Lung (tissue), 12 donors: ENCODE data around the gene B3GNT8. TPM values are rescaled to one million over a fixed set of nuclear protein-coding genes. Genes with fewer than 3 reads are reported as not detected.

Experiments
- ATAC-seq: fragments of 200-7000 bp; cut with Tn5 transposase; one replicate; pipeline ENCODE4 v1.9.1; 2020; ENCODE audit warnings: moderate number of reproducible peaks; ENCODE audit not compliant: insufficient read depth, low FRiP score
- DNase-seq, 3 donors: peaks; one replicate each; pipeline ENCODE4 v3.0.0-alpha.2; 2013 to 2017
- H3K27ac ChIP-seq, 2 donors: one replicate each; pipeline ENCODE4 v1.5.1; 2013; ENCODE audit warnings: mild to moderate bottlenecking in 2 of 2, moderate library complexity in 2 of 2, control low read depth in 1 of 2, inconsistent platforms in 1 of 2, low read depth in 1 of 2, low read length in 1 of 2
- H3K27me3 ChIP-seq, 3 donors: one replicate each; pipeline ENCODE4 v1.5.1; 2013; ENCODE audit warnings: low read length in 2 of 3; ENCODE audit not compliant: control insufficient read depth in 3 of 3, insufficient read depth in 3 of 3
- H3K36me3 ChIP-seq, 4 donors: one replicate each; pipeline ENCODE4 v1.5.1; 2013; ENCODE audit warnings: low read length in 4 of 4, mild to moderate bottlenecking in 1 of 4, moderate library complexity in 1 of 4; ENCODE audit not compliant: control insufficient read depth in 4 of 4, insufficient read depth in 4 of 4
- H3K4me1 ChIP-seq, 5 donors: one replicate each; pipeline ENCODE4 v1.5.1; 2013; ENCODE audit warnings: low read length in 5 of 5, mild to moderate bottlenecking in 2 of 5, moderate library complexity in 1 of 5; ENCODE audit not compliant: control insufficient read depth in 5 of 5, insufficient read depth in 5 of 5
- H3K4me3 ChIP-seq: one replicate; pipeline ENCODE4 v1.5.1; 2013; ENCODE audit warnings: mild to moderate bottlenecking, control low read depth, moderate library complexity
- H3K9ac ChIP-seq, 2 donors: one replicate each; pipeline ENCODE4 v1.5.1; 2013; ENCODE audit warnings: low read length in 2 of 2, control low read depth in 1 of 2; ENCODE audit not compliant: insufficient read depth in 1 of 2
- H3K9me3 ChIP-seq, 4 donors: one replicate each; pipeline ENCODE4 v1.5.1; 2013; ENCODE audit warnings: low read length in 3 of 4, mild to moderate bottlenecking in 1 of 4, moderate library complexity in 1 of 4; ENCODE audit not compliant: control insufficient read depth in 4 of 4, insufficient read depth in 3 of 4
- WGBS, 2 donors: extraction: QIAGEN DNeasy Blood & Tissue Kit; methylation state at CpG; one replicate each; pipeline ENCODE4 v1.1.7; 2013; 5-methylcytosine and 5-hydroxymethylcytosine counted together
- polyA plus RNA-seq, 2 donors: library from polyadenylated mRNA; stranded (reverse); fragments of 200-250 nt; gene quantifications; one replicate each; pipeline ENCODE4 v1.2.1, GENCODE V29; 2013
- total RNA-seq, 2 donors: library from RNA; depleted of rRNA in 1 of 2; stranded (reverse); fragments of >200 nt in 1 of 2; gene quantifications; one replicate each; pipeline ENCODE4 v1.2.1, GENCODE V29; 2014 to 2021
- TF ChIP-seq, protein P1 (sequence below): IDR thresholded peaks from 2 replicates; pipeline ENCODE4 v1.5.1; 2012; ENCODE audit warnings: mild to moderate bottlenecking; ENCODE audit errors: control extremely low read depth, extremely low read depth
- donor health status: control.
- donor health status: control.
- donor health status: Bipolar disorder and iron deficiency.
- donor health status: healthy.
- donor health status: DM: yes; HTN: yes; CAD: no.

B3GNT8 gene
- total and polyA plus RNA-seq, 4 donors: 6.2 to 39.0 (median 32.8) TPM

DNA sequence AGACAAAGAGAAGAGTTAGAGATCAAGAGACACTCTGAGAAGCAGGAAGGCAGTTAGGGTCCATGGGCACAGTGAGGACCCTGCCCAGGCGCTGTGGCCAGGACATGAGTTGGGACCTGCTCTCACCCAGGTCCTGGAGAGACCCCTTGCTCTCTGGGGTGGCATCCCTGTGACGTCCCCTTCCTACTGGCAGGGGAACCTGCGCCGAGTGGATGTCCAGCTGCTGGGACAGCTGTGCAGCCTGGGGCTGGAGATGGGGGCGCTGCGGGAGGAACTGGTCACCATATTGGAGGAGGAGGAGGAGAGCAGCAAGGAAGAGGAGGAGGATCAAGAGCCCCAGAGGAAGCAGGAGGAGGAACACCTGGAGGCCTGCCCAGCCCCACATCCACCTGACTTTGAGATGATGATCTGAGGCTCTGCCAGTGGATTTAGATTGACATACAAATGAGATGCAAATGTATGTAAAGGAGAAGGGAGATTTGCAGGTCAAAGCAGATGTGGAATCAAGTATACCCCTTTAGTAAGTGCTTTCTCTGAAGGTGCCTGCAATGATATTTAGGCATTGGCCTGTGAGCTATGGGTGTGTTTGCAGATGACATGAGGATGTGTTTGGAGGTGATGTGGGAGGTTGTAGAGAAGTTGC, 16.8 kb upstream of the B3GNT8 start:
- TF ChIP-seq, protein P1, sequence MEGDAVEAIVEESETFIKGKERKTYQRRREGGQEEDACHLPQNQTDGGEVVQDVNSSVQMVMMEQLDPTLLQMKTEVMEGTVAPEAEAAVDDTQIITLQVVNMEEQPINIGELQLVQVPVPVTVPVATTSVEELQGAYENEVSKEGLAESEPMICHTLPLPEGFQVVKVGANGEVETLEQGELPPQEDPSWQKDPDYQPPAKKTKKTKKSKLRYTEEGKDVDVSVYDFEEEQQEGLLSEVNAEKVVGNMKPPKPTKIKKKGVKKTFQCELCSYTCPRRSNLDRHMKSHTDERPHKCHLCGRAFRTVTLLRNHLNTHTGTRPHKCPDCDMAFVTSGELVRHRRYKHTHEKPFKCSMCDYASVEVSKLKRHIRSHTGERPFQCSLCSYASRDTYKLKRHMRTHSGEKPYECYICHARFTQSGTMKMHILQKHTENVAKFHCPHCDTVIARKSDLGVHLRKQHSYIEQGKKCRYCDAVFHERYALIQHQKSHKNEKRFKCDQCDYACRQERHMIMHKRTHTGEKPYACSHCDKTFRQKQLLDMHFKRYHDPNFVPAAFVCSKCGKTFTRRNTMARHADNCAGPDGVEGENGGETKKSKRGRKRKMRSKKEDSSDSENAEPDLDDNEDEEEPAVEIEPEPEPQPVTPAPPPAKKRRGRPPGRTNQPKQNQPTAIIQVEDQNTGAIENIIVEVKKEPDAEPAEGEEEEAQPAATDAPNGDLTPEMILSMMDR: no peak

DNA sequence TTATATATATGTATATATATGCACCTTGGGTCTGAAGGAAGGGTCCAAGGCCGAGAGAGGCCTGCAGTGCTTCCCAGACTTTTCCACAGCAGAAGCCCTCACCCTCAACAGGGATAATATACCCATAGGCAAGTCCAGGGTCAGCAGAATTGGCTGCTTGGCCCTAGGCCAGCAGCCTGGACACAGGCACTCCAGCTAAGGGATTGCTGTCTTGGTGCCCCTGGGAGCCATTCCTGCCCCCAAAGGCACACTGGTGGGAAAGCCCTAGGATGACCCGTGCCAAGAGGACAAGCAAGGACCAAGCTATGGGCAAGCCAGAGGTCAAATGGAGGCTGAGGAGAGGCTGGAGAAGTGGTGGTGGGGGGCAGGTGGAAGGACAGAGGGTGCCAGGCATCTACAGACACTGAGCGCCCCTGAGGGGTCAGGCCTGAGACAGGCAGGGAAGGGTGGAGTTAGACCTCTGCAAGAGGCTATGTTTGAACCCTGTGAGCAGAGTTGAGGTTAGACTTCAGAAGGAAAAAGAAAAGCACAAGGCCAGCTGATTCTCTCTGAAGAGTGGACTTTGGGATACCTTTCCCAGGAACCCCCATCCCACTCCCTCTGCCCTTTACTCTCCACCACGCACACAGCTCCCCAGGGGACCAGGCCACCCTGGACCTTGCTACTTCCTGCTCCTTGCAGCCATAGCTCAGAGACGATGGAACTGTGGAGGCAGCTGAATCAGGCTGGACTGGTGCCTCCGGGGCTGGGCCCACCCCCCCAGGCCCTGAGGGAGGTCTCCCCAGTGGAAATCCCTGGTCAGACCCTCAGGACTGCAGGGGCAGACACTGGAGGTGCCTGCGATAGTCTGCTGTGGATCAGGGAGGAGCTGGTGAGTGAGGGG, 15.5 kb upstream of the B3GNT8 start, which contains the start of gene ERICH4:
ERICH4 (plus strand) TSS at position 684 of the 883 bp plus-strand sequence; CDS start at position 698, 14 bp downstream.
- DNase-seq (no peak), ATAC-seq (no peak)
- Histone ChIP-seq H3K9ac (no peak within 1 kb of the TSS), H3K4me3 (no peak within 1 kb of the TSS), H3K4me1 (peaks cover 0 to 8% (median 0%) of the 10 kb centered on the region in 5 donors), H3K27ac (no peak within 1 kb of the TSS), H3K27me3 (no peaks in the 10 kb centered on the region), H3K36me3 (peaks cover 0 to 7% (median 1%) of the 10 kb centered on the region in 4 donors), H3K9me3 (peaks cover 0 to 1% (median 0%) of the 10 kb centered on the region in 4 donors)
- WGBS, 2 donors: 74 to 88% methylated on average over 7 of the region's 7 CpGs
- TF ChIP-seq, protein P1: no peak

More for the DNA sequence above, 16.8 kb upstream of the B3GNT8 start:
- Histone ChIP-seq H3K27ac (no peak overlapping the region), H3K9ac (no peak overlapping the region), H3K4me3 (no peak overlapping the region), H3K9me3 (peaks cover 0 to 1% (median 0%) of the 10 kb centered on the region in 4 donors), H3K36me3 (no peaks in the 10 kb centered on the region), H3K27me3 (peaks cover 0 to 4% (median 0%) of the 10 kb centered on the region in 3 donors), H3K4me1 (peaks cover 0 to 7% (median 0%) of the 10 kb centered on the region in 5 donors)
- WGBS, 2 donors: 76 to 85% methylated on average over 6 of the region's 6 CpGs
- no peak for DNase-seq
- no peak for ATAC-seq

DNA sequence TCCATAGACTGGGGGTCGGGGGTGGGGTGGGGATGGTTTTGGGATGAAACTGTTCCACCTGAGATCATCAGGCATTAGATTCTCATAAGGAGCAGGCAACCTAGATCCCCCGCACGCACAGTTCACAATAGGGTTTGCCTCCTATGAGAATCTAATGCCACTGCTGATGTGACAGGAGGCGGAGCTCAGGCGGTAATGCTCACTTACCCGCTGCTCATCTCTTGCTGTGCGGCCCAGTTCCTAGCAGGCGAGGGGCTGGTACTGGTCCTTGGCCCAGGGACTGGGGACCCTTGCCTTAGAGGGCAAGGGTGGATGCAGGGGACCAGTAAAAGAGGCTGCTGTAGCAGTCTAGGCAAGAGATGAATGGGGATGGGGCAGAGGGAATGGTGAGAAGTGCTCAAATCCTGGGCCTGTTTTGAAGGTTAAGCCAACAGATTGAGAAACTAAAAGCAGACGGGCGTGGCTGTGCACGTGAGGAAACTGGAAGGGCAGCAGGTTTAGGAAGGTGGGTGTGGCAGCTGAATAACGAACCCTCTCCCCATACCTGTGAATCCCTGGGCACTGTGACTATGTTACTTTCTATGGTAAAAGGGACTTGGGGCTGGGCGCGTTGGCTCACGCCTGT, 14.3 kb upstream of the B3GNT8 start:
- H3K9ac ChIP-seq: no peak overlapping the region
- no peak overlapping the region for H3K27ac ChIP-seq
- H3K9me3 ChIP-seq: peaks cover 0 to 1% (median 0%) of the 10 kb centered on the region in 4 donors
- H3K4me3 ChIP-seq: no peak overlapping the region
- no peak for DNase-seq
- ATAC-seq: no peak
- TF ChIP-seq, protein P1: no peak
- peaks cover 0 to 9% (median 4%) of the 10 kb centered on the region in 4 donors for H3K36me3 ChIP-seq
- WGBS, 2 donors: 80 to 89% methylated on average over 15 of the region's 15 CpGs
- peaks cover 0 to 8% (median 0%) of the 10 kb centered on the region in 5 donors for H3K4me1 ChIP-seq
- H3K27me3 ChIP-seq: no peaks in the 10 kb centered on the region
